ENCODE results near the gene AKAP8L.

- no peak for TF ChIP-seq CTCF (IDR thresholded peaks at IDR 0.05 in 2 of 3, conservative IDR thresholded peaks at IDR 0.05 in 1 of 3; ENCODE audit: borderline replicate concordance in 1 of 3, insufficient read depth in 1 of 3, low read depth in 2 of 3, low read length in 2 of 3)
- no peak for TF ChIP-seq CBX3 (IDR thresholded peaks at IDR 0.05; ENCODE audit: low read depth)
- TF ChIP-seq SP1 (IDR thresholded peaks at IDR 0.05; ENCODE audit: low read depth), result no peak
- no peak for TF ChIP-seq POLR2AphosphoS5 (IDR thresholded peaks at IDR 0.05; ENCODE audit: low read depth, low read length)
- no peak for TF ChIP-seq SIN3A (IDR thresholded peaks at IDR 0.05; ENCODE audit: low read depth)
- no peak for TF ChIP-seq POLR2A (IDR thresholded peaks at IDR 0.05; ENCODE audit: borderline replicate concordance, extremely low read depth, insufficient read depth, insufficient read length)
- TF ChIP-seq MAX (IDR thresholded peaks at IDR 0.05), result no peak
- TF ChIP-seq RAD21 (IDR thresholded peaks at IDR 0.05; ENCODE audit: low read depth), result no peak
- TF ChIP-seq, protein P1, sequence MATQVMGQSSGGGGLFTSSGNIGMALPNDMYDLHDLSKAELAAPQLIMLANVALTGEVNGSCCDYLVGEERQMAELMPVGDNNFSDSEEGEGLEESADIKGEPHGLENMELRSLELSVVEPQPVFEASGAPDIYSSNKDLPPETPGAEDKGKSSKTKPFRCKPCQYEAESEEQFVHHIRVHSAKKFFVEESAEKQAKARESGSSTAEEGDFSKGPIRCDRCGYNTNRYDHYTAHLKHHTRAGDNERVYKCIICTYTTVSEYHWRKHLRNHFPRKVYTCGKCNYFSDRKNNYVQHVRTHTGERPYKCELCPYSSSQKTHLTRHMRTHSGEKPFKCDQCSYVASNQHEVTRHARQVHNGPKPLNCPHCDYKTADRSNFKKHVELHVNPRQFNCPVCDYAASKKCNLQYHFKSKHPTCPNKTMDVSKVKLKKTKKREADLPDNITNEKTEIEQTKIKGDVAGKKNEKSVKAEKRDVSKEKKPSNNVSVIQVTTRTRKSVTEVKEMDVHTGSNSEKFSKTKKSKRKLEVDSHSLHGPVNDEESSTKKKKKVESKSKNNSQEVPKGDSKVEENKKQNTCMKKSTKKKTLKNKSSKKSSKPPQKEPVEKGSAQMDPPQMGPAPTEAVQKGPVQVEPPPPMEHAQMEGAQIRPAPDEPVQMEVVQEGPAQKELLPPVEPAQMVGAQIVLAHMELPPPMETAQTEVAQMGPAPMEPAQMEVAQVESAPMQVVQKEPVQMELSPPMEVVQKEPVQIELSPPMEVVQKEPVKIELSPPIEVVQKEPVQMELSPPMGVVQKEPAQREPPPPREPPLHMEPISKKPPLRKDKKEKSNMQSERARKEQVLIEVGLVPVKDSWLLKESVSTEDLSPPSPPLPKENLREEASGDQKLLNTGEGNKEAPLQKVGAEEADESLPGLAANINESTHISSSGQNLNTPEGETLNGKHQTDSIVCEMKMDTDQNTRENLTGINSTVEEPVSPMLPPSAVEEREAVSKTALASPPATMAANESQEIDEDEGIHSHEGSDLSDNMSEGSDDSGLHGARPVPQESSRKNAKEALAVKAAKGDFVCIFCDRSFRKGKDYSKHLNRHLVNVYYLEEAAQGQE (IDR thresholded peaks at IDR 0.05; ENCODE audit: low read depth), result no peak
These were observed 8.5 kb upstream of the AKAP8L start for GRCh38 chr19:15427350-15427700.

Measured in HCT116 (cell line).